Muscle of arm (tissue), 14 donors: ENCODE data around the gene SLC26A1. TPM values are rescaled to one million over a fixed set of nuclear protein-coding genes. Genes with fewer than 3 reads are reported as not detected.

Experiments
- DNase-seq: peaks from one replicate; pipeline ENCODE4 v3.0.0-alpha.2; 2013
- long read RNA-seq, 11 donors: transcript quantifications; one replicate each; lab custom pipeline, GENCODE V29; 2026
- polyA plus RNA-seq, 12 donors: library from polyadenylated mRNA; unstranded; fragments of 120-200 nt; gene quantifications; one replicate each; pipeline ENCODE4 v1.2.1, GENCODE V29; 2013; ENCODE audit not compliant: insufficient read length in 12 of 12

The SLC26A1 gene
- polyA plus RNA-seq: 1 to 10 TPM in 10 of 12 donors, not detected in 2; 2.5 to 5.9 (median 3.8) TPM
- long read RNA-seq, donor 1, partial matches to known transcripts: 7 of 7 reads
- long read RNA-seq, donor 1, other reads (novel, unspliced or antisense): 0 of 7 reads
- long read RNA-seq, donor 2: 0 reads
- long read RNA-seq, donor 3: 0 reads
- long read RNA-seq, donor 4: 0 reads
- long read RNA-seq, donor 5: 0 reads
- long read RNA-seq, donor 6: 0 reads
- long read RNA-seq, donor 7: 0 reads
- long read RNA-seq, donor 8: 0 reads
- long read RNA-seq, donor 9: 0 reads
- long read RNA-seq, donor 10: 0 reads
- long read RNA-seq, donor 11, partial matches to known transcripts: 5 of 5 reads
- long read RNA-seq, donor 11, other reads (novel, unspliced or antisense): 0 of 5 reads

- no peak for DNase-seq
Measured at GRCh38 chr4:993111-994029, at the start of gene SLC26A1. TSS of gene SLC26A1 (minus strand) at chr4:993404. CDS start at chr4:991703, 1,701 bp downstream.

GRCh38 chr4:1042352-1043055 lies 49.3 kb upstream of the SLC26A1 start:
- DNase-seq: no peak

GRCh38 chr4:1041936-1042330 lies 48.7 kb upstream of the SLC26A1 start:
- no peak for DNase-seq

GRCh38 chr4:1041147-1041935 lies 48.1 kb upstream of the SLC26A1 start:
- peak; percentile 65 for DNase-seq

- DNase-seq: no peak
Measured at GRCh38 chr4:1040344-1041146, 47.3 kb upstream of the SLC26A1 start.

GRCh38 chr4:1039493-1040343 lies 46.5 kb upstream of the SLC26A1 start:
- DNase-seq: peak; percentile 79

- DNase-seq: no peak
Measured at GRCh38 chr4:1038948-1039492, 45.8 kb upstream of the SLC26A1 start.

GRCh38 chr4:1036976-1037810 lies 44.0 kb upstream of the SLC26A1 start:
- DNase-seq: no peak

- DNase-seq: no peak
Measured at GRCh38 chr4:1036095-1036494, 42.9 kb upstream of the SLC26A1 start.

GRCh38 chr4:1035510-1035909 lies 42.3 kb upstream of the SLC26A1 start:
- no peak for DNase-seq

- peak; percentile 66 for DNase-seq
Measured at GRCh38 chr4:1033840-1034551, 40.8 kb upstream of the SLC26A1 start.

- no peak for DNase-seq
Measured at GRCh38 chr4:1032861-1033260, 39.7 kb upstream of the SLC26A1 start.

- DNase-seq: no peak
Measured at GRCh38 chr4:1031956-1032795, 39.0 kb upstream of the SLC26A1 start.

- no peak for DNase-seq
Measured at GRCh38 chr4:1031346-1031745, 38.1 kb upstream of the SLC26A1 start.

GRCh38 chr4:1030559-1030958 lies 37.4 kb upstream of the SLC26A1 start:
- DNase-seq: no peak

- DNase-seq: no peak
Measured at GRCh38 chr4:1030031-1030430, 36.8 kb upstream of the SLC26A1 start.
